KOPT-K1 (cell line): ENCODE results near the gene WNK1.
"Not testable (repeated sequence)": the region's sequence is repeated elsewhere in the genome, so short reads cannot be mapped to it uniquely, and the experiment has no call there.

Source experiments
- H3K27ac ChIP-seq: fragments of 200-600 bp; sonication (generic); 2 replicates; pipeline ENCODE4 v1.5.1; 2016; ENCODE audit warnings: antibody characterized with exemption, mild to moderate bottlenecking, low read depth, low read length; ENCODE audit not compliant: poor library complexity, severe bottlenecking
- H3K36me3 ChIP-seq: fragments of 200-600 bp; sonication (generic); 2 replicates; pipeline ENCODE4 v1.5.1; 2017; ENCODE audit warnings: antibody characterized with exemption, mild to moderate bottlenecking, low read length, moderate library complexity; ENCODE audit not compliant: insufficient read depth
- H3K9me3 ChIP-seq: fragments of 200-600 bp; sonication (generic); 2 replicates; pipeline ENCODE4 v1.5.1; 2017; ENCODE audit warnings: antibody characterized with exemption, low read length, mild to moderate bottlenecking; ENCODE audit not compliant: insufficient read depth, poor library complexity, severe bottlenecking

Gene WNK1

GRCh38 chr12:843609-844008, 91.2 kb downstream of the WNK1 start:
- H3K36me3 ChIP-seq, result peaks cover 57% of the 10 kb centered on the region
- H3K9me3 ChIP-seq, result no peaks in the 10 kb centered on the region
- no peak overlapping the region for H3K27ac ChIP-seq

- Histone ChIP-seq H3K9me3 (no peaks in the 10 kb centered on the region), H3K36me3 (peaks cover 48% of the 10 kb centered on the region), H3K27ac (no peak overlapping the region)
These were observed 94.0 kb downstream of the WNK1 start for GRCh38 chr12:846421-846820.

- no peaks in the 10 kb centered on the region for H3K9me3 ChIP-seq
- no peak overlapping the region for H3K27ac ChIP-seq
- H3K36me3 ChIP-seq, result peaks cover 52% of the 10 kb centered on the region
These were observed 95.9 kb downstream of the WNK1 start for GRCh38 chr12:848173-848865.

- Histone ChIP-seq H3K36me3 (peaks cover 58% of the 10 kb centered on the region), H3K27ac (no peak overlapping the region), H3K9me3 (no peaks in the 10 kb centered on the region)
These were observed 96.6 kb downstream of the WNK1 start for GRCh38 chr12:848882-849527.

- not testable (repeated sequence) for H3K27ac ChIP-seq
- H3K36me3 ChIP-seq, result peaks cover 58% of the 10 kb centered on the region
These were observed 97.5 kb downstream of the WNK1 start for GRCh38 chr12:849733-850437.

GRCh38 chr12:851343-851742, 99.0 kb downstream of the WNK1 start:
- Histone ChIP-seq H3K36me3 (peaks cover 55% of the 10 kb centered on the region), H3K9me3 (no peaks in the 10 kb centered on the region), H3K27ac (no peak overlapping the region)

More at GRCh38 chr12:849733-850437, 97.5 kb downstream of the WNK1 start:
- H3K9me3 ChIP-seq, result not testable (repeated sequence)

GRCh38 chr12:851913-852312, 99.5 kb downstream of the WNK1 start:
- no peaks in the 10 kb centered on the region for H3K9me3 ChIP-seq
- no peak overlapping the region for H3K27ac ChIP-seq
- peaks cover 59% of the 10 kb centered on the region for H3K36me3 ChIP-seq

- H3K27ac ChIP-seq, result no peak overlapping the region
- no peaks in the 10 kb centered on the region for H3K9me3 ChIP-seq
- H3K36me3 ChIP-seq, result peaks cover 67% of the 10 kb centered on the region
These were observed 100.5 kb downstream of the WNK1 start for GRCh38 chr12:852864-853263.

- peaks cover 90% of the 10 kb centered on the region for H3K36me3 ChIP-seq
- no peak overlapping the region for H3K27ac ChIP-seq
- H3K9me3 ChIP-seq, result no peaks in the 10 kb centered on the region
These were observed 105.2 kb downstream of the WNK1 start for GRCh38 chr12:857611-858010.

- no peaks in the 10 kb centered on the region for H3K9me3 ChIP-seq
- H3K27ac ChIP-seq, result no peak overlapping the region
- H3K36me3 ChIP-seq, result peaks cover 100% of the 10 kb centered on the region
These were observed 110.0 kb downstream of the WNK1 start for GRCh38 chr12:862303-862911.

- no peak overlapping the region for H3K27ac ChIP-seq
- H3K36me3 ChIP-seq, result peaks cover 100% of the 10 kb centered on the region
These were observed 110.9 kb downstream of the WNK1 start for GRCh38 chr12:863285-863684.

GRCh38 chr12:865614-866013, 113.2 kb downstream of the WNK1 start:
- no peak overlapping the region for H3K27ac ChIP-seq
- peaks cover 99% of the 10 kb centered on the region for H3K36me3 ChIP-seq
- H3K9me3 ChIP-seq, result no peaks in the 10 kb centered on the region

More at GRCh38 chr12:863285-863684, 110.9 kb downstream of the WNK1 start:
- H3K9me3 ChIP-seq, result no peaks in the 10 kb centered on the region

GRCh38 chr12:867905-868304, 115.5 kb downstream of the WNK1 start:
- H3K36me3 ChIP-seq, result peaks cover 99% of the 10 kb centered on the region
- H3K9me3 ChIP-seq, result no peaks in the 10 kb centered on the region
- H3K27ac ChIP-seq, result no peak overlapping the region

- peaks cover 99% of the 10 kb centered on the region for H3K36me3 ChIP-seq
- no peak overlapping the region for H3K27ac ChIP-seq
- H3K9me3 ChIP-seq, result no peaks in the 10 kb centered on the region
These were observed 116.3 kb downstream of the WNK1 start for GRCh38 chr12:868722-869121.

GRCh38 chr12:870378-870777, 118.0 kb downstream of the WNK1 start:
- Histone ChIP-seq H3K36me3 (peaks cover 98% of the 10 kb centered on the region), H3K9me3 (no peaks in the 10 kb centered on the region), H3K27ac (peak overlapping the region; percentile 17)
